ENCODE results near the gene CDKAL1. TPM values are rescaled to one million over a fixed set of nuclear protein-coding genes. Genes with fewer than 3 reads are reported as not detected.

Gene CDKAL1
- total RNA-seq, 1 donor from 2014 or later, result 39.6 TPM

- no peak overlapping the region for H3K4me3 ChIP-seq
- H3K27ac Mint-ChIP-seq, result no peak overlapping the region
- no peak overlapping the region for H3K4me2 ChIP-seq
Observed at GRCh38 chr6:20566109-20566508, 31.9 kb downstream of the CDKAL1 start.

GRCh38 chr6:20569000-20569610, 34.8 kb downstream of the CDKAL1 start:
- Histone ChIP-seq H3F3A (ENCODE audit: low read depth) (no peaks in the 10 kb centered on the region), H3K36me3 (no peaks in the 10 kb centered on the region), H3K27me3 (no peaks in the 10 kb centered on the region), H3K27ac (no peak overlapping the region), H3K9me3 (ENCODE audit: low read depth) (no peaks in the 10 kb centered on the region), H3K9ac (no peak overlapping the region), H3K4me2 (no peak overlapping the region), H2AFZ (replicated peaks) (no peak overlapping the region), H3K4me1 (no peaks in the 10 kb centered on the region), H3K4me3 (no peak overlapping the region), H4K20me1 (ENCODE audit: low read depth) (no peaks in the 10 kb centered on the region), H3K79me2 (ENCODE audit: low read depth) (peaks cover 12% of the 10 kb centered on the region)
- H3K27me3 Mint-ChIP-seq (ENCODE audit: insufficient read depth, low read depth), result no peaks in the 10 kb centered on the region
- no peak overlapping the region for H3K27ac Mint-ChIP-seq
- no peaks in the 10 kb centered on the region for H3K4me1 Mint-ChIP-seq
- no peak for DNase-seq (ENCODE audit: low spot score)
- H3K36me3 Mint-ChIP-seq, result peaks cover 3% of the 10 kb centered on the region
- H3K9me3 Mint-ChIP-seq, result peaks cover 2% of the 10 kb centered on the region
- TF ChIP-seq EZH2phosphoT487 (IDR thresholded peaks at IDR 0.05), result no peak
- no peak for TF ChIP-seq CTCF (IDR thresholded peaks at IDR 0.05)
- no peak overlapping the region for H3K4me3 Mint-ChIP-seq

More at GRCh38 chr6:20566109-20566508, 31.9 kb downstream of the CDKAL1 start:
- no peaks in the 10 kb centered on the region for H3K27me3 ChIP-seq
- H3K79me2 ChIP-seq (ENCODE audit: low read depth), result peaks cover 12% of the 10 kb centered on the region
- Mint-ChIP-seq H3K27me3 (ENCODE audit: insufficient read depth, low read depth) (no peaks in the 10 kb centered on the region), H3K9me3 (peaks cover 2% of the 10 kb centered on the region), H3K4me3 (no peak overlapping the region), H3K36me3 (peaks cover 3% of the 10 kb centered on the region), H3K4me1 (no peaks in the 10 kb centered on the region)
- TF ChIP-seq EZH2 (IDR thresholded peaks at IDR 0.05) (no peak), EZH2phosphoT487 (IDR thresholded peaks at IDR 0.05) (no peak), CTCF (IDR thresholded peaks at IDR 0.05) (no peak)
- no peaks in the 10 kb centered on the region for H3F3A ChIP-seq (ENCODE audit: low read depth)
- H3K9ac ChIP-seq, result no peak overlapping the region
- H3K36me3 ChIP-seq, result no peaks in the 10 kb centered on the region
- H2AFZ ChIP-seq (replicated peaks), result no peak overlapping the region
- no peak overlapping the region for H3K27ac ChIP-seq
- no peaks in the 10 kb centered on the region for H3K9me3 ChIP-seq (ENCODE audit: low read depth)
- no peaks in the 10 kb centered on the region for H4K20me1 ChIP-seq (ENCODE audit: low read depth)
- no peaks in the 10 kb centered on the region for H3K4me1 ChIP-seq
- DNase-seq (ENCODE audit: low spot score), result no peak

GRCh38 chr6:20571261-20571660, 37.0 kb downstream of the CDKAL1 start:
- Mint-ChIP-seq H3K27me3 (ENCODE audit: insufficient read depth, low read depth) (no peaks in the 10 kb centered on the region), H3K4me3 (no peak overlapping the region), H3K9me3 (peaks cover 2% of the 10 kb centered on the region), H3K27ac (no peak overlapping the region), H3K4me1 (peaks cover 5% of the 10 kb centered on the region), H3K36me3 (peaks cover 3% of the 10 kb centered on the region)
- no peak overlapping the region for H3K9ac ChIP-seq
- no peaks in the 10 kb centered on the region for H3K9me3 ChIP-seq (ENCODE audit: low read depth)
- H3K4me3 ChIP-seq, result no peak overlapping the region
- no peaks in the 10 kb centered on the region for H4K20me1 ChIP-seq (ENCODE audit: low read depth)
- H3K4me1 ChIP-seq, result no peaks in the 10 kb centered on the region
- no peaks in the 10 kb centered on the region for H3K36me3 ChIP-seq
- H3K27me3 ChIP-seq, result no peaks in the 10 kb centered on the region
- DNase-seq (ENCODE audit: low spot score), result no peak
- H3F3A ChIP-seq (ENCODE audit: low read depth), result no peaks in the 10 kb centered on the region
- H3K4me2 ChIP-seq, result no peak overlapping the region
- TF ChIP-seq CTCF (IDR thresholded peaks at IDR 0.05) (no peak), EZH2phosphoT487 (IDR thresholded peaks at IDR 0.05) (no peak), EZH2 (IDR thresholded peaks at IDR 0.05) (no peak)
- peaks cover 5% of the 10 kb centered on the region for H3K79me2 ChIP-seq (ENCODE audit: low read depth)
- H3K27ac ChIP-seq, result no peak overlapping the region
- H2AFZ ChIP-seq (replicated peaks), result no peak overlapping the region

All from neural progenitor cell (in vitro differentiated cells).